T-helper 1 cell (primary cell): ENCODE results near the gene CCNI2.

Experiments used
- DNase-seq, 5 donors: peaks; one replicate each; pipeline ENCODE4 v3.0.0-alpha.2; 2012 to 2020

The CCNI2 gene

GRCh38 chr5:132750471-132751230 is 3.4 kb downstream of the CCNI2 start:
- no peak for DNase-seq

- DNase-seq = peak in 1 of 5 donors; percentile 69
These were observed 4.2 kb downstream of the CCNI2 start for GRCh38 chr5:132751444-132751843.

DNA sequence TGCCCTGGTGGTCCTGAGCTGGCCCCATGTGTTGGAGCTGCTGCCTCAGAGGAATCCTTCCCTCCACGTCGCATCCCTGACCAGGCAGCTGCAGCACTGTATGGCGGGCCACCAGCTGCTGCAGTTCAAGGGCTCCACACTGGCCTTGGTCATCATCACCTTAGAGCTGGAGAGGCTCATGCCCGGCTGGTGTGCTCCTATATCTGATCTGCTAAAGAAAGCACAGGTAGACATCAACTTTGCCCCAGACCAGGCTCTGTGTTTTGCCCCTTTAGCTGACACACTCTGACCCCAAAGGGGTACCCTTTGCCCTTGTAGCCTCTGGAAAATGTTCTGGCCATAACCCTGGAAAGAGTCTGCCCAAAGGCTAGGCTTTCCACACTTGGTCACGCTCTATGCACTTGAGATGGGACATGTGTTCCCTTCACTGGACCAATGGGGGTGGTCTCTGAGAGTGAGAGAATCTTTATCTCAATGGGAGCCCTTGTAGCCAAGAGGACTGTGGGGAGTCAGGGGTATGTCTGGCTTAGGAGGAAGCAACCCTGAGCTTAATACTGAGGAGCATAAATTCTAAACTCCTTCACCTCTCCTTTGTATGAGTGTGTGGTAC is 4.8 kb downstream of the CCNI2 start:
- no peak for DNase-seq

GRCh38 chr5:132752581-132753125 is 5.4 kb downstream of the CCNI2 start:
- DNase-seq = no peak

GRCh38 chr5:132753135-132753987 is 6.1 kb downstream of the CCNI2 start:
- DNase-seq = no peak

DNA sequence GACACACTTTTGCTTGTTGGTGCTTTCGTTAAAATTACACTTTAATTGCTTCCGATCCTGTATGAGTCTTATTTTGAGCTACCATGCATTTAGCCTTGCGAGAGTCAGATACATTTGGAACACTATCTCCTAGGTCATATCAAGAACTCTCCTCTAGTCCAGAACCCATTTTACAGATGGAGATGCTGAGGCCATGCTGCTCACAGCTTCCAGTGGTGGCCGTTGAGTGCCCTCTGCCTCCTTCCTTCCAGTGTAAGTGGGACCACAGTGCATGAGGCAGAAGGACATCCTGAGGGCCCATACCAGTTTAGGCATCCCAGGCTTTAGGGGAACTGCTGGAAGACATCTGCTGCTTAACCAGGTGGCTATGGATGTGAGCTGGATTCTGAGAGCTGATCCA is 6.9 kb downstream of the CCNI2 start:
- no peak for DNase-seq

DNA sequence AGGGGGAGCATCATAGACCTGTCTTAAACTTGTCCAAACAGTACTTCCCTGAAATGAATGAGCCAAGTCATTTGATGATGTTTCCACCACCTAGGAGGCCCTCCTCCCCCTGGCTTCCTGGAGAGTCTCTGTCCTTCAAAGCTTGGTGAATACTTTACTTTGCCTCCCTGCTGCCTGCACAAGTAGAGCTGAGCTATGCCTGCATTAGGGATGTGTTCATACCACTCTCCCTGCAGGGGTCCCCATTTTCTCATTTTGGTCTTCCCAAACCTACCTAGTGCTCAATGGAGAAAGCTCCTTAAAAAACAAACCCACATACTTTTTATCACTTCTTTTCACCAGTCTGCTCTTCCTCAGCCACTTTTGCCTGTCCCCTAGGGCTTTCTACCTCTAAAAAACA is 7.7 kb downstream of the CCNI2 start:
- no peak for DNase-seq

GRCh38 chr5:132756542-132756941 is 9.3 kb downstream of the CCNI2 start:
- DNase-seq = no peak

DNA sequence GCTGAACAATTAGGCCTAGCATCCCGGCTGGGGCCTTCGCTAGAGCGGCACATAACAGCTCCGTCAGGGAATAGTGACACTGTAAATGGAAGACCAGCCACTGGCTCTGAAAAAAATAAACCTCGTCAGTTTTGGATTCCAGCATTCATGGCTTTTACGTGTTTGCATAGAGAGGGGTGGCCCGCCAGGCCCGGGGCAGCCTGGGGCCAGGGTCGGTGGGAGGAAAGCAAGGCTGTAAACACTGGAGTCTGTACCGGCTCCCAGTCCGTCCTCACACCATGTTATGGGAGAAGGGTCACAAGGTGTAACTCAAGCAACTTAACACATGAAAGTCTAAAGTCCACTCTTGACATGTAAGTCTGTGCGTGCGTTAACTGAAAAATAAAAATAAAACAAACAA is 11.2 kb downstream of the CCNI2 start:
- DNase-seq = no peak

GRCh38 chr5:132759114-132760048 is 12.2 kb downstream of the CCNI2 start:
- no peak for DNase-seq

- DNase-seq = no peak
These were observed 12.8 kb downstream of the CCNI2 start for GRCh38 chr5:132760049-132760420.

- no peak for DNase-seq
These were observed 13.5 kb downstream of the CCNI2 start for GRCh38 chr5:132760601-132761317.

- no peak for DNase-seq
These were observed 14.4 kb downstream of the CCNI2 start for GRCh38 chr5:132761321-132762240.

GRCh38 chr5:132762246-132763000 is 15.2 kb downstream of the CCNI2 start:
- DNase-seq = no peak

DNA sequence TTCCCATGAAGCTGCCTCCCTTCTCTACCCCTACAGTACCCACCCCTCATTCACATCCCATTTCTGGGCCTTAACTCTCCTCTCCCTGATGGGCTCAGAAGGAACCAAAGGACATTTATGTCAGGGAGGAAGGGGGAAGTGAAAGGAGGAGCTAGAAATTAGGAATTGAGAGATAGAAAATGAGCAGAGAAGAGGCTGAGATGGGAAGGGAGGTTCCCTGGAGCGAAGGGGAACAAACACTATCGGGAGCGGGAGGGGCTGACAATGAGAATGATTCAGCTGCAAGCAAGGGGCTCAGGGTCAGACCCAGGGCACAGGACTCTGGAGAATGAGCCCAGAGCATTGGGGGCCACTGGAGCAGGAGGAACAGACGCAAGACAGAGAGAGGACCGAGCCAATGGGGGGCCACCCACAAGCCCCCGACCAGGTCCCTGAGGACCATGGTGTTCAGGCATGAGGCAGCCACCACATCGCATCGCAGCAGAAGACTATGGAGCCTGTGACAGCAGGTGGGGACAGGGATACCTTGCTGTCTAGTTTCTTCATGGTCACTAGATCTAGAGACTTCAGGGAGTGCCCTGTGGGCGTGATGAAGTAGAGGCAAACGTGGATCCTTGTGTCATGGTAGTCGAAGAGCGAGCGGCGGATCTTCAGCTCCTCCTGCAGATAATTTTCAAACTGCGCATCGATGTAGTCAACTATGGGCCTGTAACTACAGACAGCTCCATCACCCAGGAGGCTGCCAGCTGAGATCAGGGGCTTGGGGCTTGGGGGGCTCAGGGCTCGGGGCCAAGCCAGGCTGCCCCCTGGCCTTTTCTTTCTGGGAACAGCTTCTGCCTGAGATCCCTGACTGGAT is 16.2 kb downstream of the CCNI2 start:
- DNase-seq = no peak

DNA sequence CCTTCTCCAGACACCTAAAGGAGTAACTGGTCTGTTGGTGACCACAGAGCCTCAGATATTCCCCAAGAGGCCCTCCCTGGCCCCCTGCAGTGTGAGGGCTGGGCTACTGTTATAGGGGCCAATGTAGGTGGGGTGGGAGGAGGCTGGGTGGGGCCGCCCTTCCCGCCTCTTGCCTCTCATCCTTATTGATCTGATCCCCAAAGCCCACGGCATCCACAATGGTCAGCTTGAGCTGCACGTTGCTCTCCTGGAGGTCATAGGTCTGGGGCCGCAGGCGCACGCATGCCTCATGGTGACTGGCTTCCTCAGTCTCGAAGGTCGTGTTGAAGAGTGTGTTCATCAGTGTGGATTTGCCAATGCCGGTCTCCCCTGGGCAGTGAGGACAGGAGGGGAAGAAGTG is 16.8 kb downstream of the CCNI2 start:
- no peak for DNase-seq

- DNase-seq = no peak
These were observed 17.5 kb downstream of the CCNI2 start for GRCh38 chr5:132764671-132765238.

DNA sequence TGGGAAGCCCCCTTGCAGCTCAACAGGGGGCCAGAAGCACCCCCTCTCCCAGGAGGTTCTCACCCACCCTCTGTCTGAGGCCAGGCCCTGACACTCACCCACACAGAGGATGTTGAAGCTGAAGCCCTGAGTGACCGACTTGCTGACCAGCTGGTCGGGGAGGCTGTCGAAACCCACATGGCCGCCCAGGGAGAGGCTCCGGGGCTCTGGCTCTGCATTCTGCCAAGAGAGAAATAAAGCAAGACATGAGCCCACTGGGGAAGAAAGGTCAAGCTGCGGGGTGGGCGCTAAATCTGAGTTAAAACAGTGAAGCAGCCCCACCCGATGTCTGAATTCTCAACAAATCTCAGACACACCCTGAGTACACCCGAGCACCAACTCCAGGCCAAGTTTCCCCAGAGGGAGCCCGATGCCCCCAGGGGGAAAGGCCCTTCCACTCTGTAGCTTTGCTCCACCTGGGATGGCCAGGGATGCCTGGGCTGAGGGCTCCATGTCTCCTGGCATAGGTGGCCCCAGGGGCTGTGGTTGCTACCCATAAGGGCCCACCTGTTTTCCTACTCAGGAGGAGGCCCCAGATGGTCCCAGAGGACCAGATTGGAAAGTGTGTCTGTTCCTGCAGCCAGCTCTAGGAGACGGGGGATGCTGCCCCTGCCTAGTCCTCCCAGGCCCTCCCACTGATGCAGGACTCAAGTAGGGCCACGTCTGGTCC is 18.2 kb downstream of the CCNI2 start:
- DNase-seq = no peak
